ENCODE data around the gene SLC35A5. TPM values are rescaled to one million over a fixed set of nuclear protein-coding genes. Genes with fewer than 3 reads are reported as not detected.
A peak's percentile ranks its signal among the peaks of the same experiment; 100 is the strongest.

The SLC35A5 gene
- total and polyA plus RNA-seq, 9 of the 15 experiments (the other 6 are each of a cell fraction or from before 2014, with no cell fraction given): 4.0 to 13.0 (median 9.7) TPM

- TF ChIP-seq CEBPZ (IDR thresholded peaks at IDR 0.05; ENCODE audit: borderline replicate concordance, low read depth, low read length) (no peak), CREB3L1 (IDR thresholded peaks at IDR 0.05; ENCODE audit: borderline replicate concordance, low read depth) (peak; percentile 43; the same call in 1 of the 2 replicates), MXI1 (IDR thresholded peaks at IDR 0.05; ENCODE audit: low read depth, low read length) (peak; percentile 52; the same call in 1 of the 2 replicates), SUPT5H (IDR thresholded peaks at IDR 0.05) (peak; percentile 85), STAT6 (CRISPR knock-in tag; IDR thresholded peaks at IDR 0.05) (no peak), MGA (IDR thresholded peaks at IDR 0.05) (peak; percentile 74)
These were observed at the start of gene SLC35A5, which contains the start of gene ATG3 (continued) for GRCh38 chr3:112561734-112562529.

Data from K562 (cell line).